Measurements from ENCODE around the gene FANCI. TPM values are rescaled to one million over a fixed set of nuclear protein-coding genes. Genes with fewer than 3 reads are reported as not detected.

FANCI gene
- total RNA-seq, 1 donor from 2014 or later = 9.1 TPM

- H3K36me3 ChIP-seq = peaks cover 0 to 49% of the 10 kb centered on the region in 2 donors
Observed at GRCh38 chr15:89196994-89197393, 46.8 kb upstream of the FANCI start.

DNA sequence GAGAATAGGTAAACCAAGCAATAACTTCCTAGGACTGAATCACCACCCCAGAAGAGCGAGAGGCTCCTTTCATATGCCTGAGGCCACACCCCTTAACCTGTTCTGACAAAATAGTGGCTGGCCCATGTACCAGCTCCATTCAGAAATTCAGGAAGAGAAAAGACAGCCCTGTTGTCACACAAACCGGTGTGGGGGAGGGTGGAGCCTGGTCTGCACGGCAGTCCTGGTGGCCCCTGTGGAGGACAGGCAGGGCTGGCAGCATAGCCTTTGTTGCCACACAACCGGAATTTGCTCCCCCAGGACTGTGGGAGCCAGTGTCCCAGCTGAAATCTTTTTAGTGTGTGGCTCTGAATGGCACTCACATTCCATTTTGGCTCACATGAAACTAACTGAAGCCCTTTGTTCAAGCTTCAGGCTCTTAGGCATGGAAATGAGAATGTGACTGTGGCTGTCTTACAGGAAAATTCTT lies 46.2 kb upstream of the FANCI start:
- H3K4me3 ChIP-seq = no peak overlapping the region
- TF ChIP-seq POLR2AphosphoS5 (IDR thresholded peaks at IDR 0.05; ENCODE audit: insufficient read depth in 1 of 2, low read depth in 1 of 2) (peak in 1 of 2 donors; percentile 79), POLR2A (IDR thresholded peaks at IDR 0.05) (no peak)
- peak overlapping the region; percentile 27 for H3K27ac ChIP-seq
- no peaks in the 10 kb centered on the region for H3K27me3 ChIP-seq
- H3K4me1 ChIP-seq = peaks cover 23% of the 10 kb centered on the region
- intact Hi-C loops (cut with DNase I) = loop anchor here (5.0 kb wide), 1 partner anchor 595 kb away; no protein-coding TSS in a partner anchor
- no peaks in the 10 kb centered on the region for H3K9me3 ChIP-seq
- DNase-seq (ENCODE audit: extremely low spot score in 2 of 2) = no peak
- H3K36me3 ChIP-seq = peaks cover 0 to 44% of the 10 kb centered on the region in 2 donors

More at GRCh38 chr15:89196994-89197393, 46.8 kb upstream of the FANCI start:
- H3K27me3 ChIP-seq = no peaks in the 10 kb centered on the region
- H3K9me3 ChIP-seq = no peaks in the 10 kb centered on the region
- H3K27ac ChIP-seq = peak overlapping the region; percentile 27
- intact Hi-C loops (cut with DNase I) = loop anchor here (5.0 kb wide), 1 partner anchor 595 kb away; no protein-coding TSS in a partner anchor
- H3K4me1 ChIP-seq = peaks cover 23% of the 10 kb centered on the region
- DNase-seq (ENCODE audit: extremely low spot score in 2 of 2) = no peak
- no peak overlapping the region for H3K4me3 ChIP-seq
- TF ChIP-seq POLR2AphosphoS5 (IDR thresholded peaks at IDR 0.05; ENCODE audit: insufficient read depth in 1 of 2, low read depth in 1 of 2) (no peak), POLR2A (IDR thresholded peaks at IDR 0.05) (no peak), CTCF (IDR thresholded peaks at IDR 0.05) (no peak)

DNA sequence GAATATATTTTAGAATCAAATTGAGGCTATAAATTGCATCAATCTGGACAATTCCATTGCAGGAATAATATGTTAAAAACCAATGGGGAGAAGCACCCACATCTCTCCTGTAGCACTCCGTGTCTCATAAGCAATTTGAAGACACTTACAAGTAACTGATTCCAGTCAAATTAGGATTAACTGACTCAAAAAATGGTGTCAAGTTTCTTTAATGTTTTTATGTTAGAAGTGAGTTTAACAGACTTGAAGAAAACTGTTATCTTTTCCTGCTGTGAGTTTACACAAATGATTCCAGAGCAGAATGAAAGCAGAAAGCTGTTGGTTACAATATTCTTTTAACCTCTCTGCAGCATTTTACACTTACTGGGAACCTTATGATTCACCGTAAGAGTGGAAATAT lies 45.6 kb upstream of the FANCI start:
- peaks cover 0 to 37% of the 10 kb centered on the region in 2 donors for H3K36me3 ChIP-seq
- TF ChIP-seq POLR2A (IDR thresholded peaks at IDR 0.05) = no peak
- no peak for TF ChIP-seq POLR2AphosphoS5 (IDR thresholded peaks at IDR 0.05; ENCODE audit: insufficient read depth in 1 of 2, low read depth in 1 of 2)
- TF ChIP-seq CTCF (IDR thresholded peaks at IDR 0.05) = no peak

GRCh38 chr15:89198934-89199333 lies 44.8 kb upstream of the FANCI start:
- Histone ChIP-seq H3K36me3 (peaks cover 0 to 30% of the 10 kb centered on the region in 2 donors), H3K9me3 (no peaks in the 10 kb centered on the region), H3K4me1 (peaks cover 23% of the 10 kb centered on the region), H3K27me3 (no peaks in the 10 kb centered on the region), H3K4me3 (no peak overlapping the region), H3K27ac (no peak overlapping the region)
- TF ChIP-seq CTCF (IDR thresholded peaks at IDR 0.05) = no peak
- no peak for TF ChIP-seq POLR2A (IDR thresholded peaks at IDR 0.05)
- no peak for TF ChIP-seq POLR2AphosphoS5 (IDR thresholded peaks at IDR 0.05; ENCODE audit: insufficient read depth in 1 of 2, low read depth in 1 of 2)
- intact Hi-C loops (cut with DNase I) = loop anchor here (5.0 kb wide), 1 partner anchor 597 kb away; no protein-coding TSS in a partner anchor
- no peak for DNase-seq (ENCODE audit: extremely low spot score in 2 of 2)

More for the DNA sequence above, 45.6 kb upstream of the FANCI start:
- Histone ChIP-seq H3K4me1 (peaks cover 23% of the 10 kb centered on the region), H3K27me3 (no peaks in the 10 kb centered on the region), H3K27ac (no peak overlapping the region), H3K9me3 (no peaks in the 10 kb centered on the region), H3K4me3 (no peak overlapping the region)
- no peak for DNase-seq (ENCODE audit: extremely low spot score in 2 of 2)
- intact Hi-C loops (cut with DNase I) = loop anchor here (5.0 kb wide), 1 partner anchor 596 kb away; no protein-coding TSS in a partner anchor

GRCh38 chr15:89199746-89200145 lies 44.0 kb upstream of the FANCI start:
- H3K36me3 ChIP-seq = peaks cover 0 to 22% of the 10 kb centered on the region in 2 donors
- no peak overlapping the region for H3K27ac ChIP-seq
- intact Hi-C loops (cut with DNase I) = loop anchor here (5.0 to 10.0 kb wide), 2 partner anchors 225 to 597 kb away; no protein-coding TSS in a partner anchor

More at GRCh38 chr15:89199746-89200145, 44.0 kb upstream of the FANCI start:
- H3K9me3 ChIP-seq = no peaks in the 10 kb centered on the region
- DNase-seq (ENCODE audit: extremely low spot score in 2 of 2) = no peak
- H3K4me1 ChIP-seq = peaks cover 23% of the 10 kb centered on the region
- H3K4me3 ChIP-seq = no peak overlapping the region
- TF ChIP-seq CTCF (IDR thresholded peaks at IDR 0.05) (no peak), POLR2A (IDR thresholded peaks at IDR 0.05) (no peak), POLR2AphosphoS5 (IDR thresholded peaks at IDR 0.05; ENCODE audit: insufficient read depth in 1 of 2, low read depth in 1 of 2) (no peak)
- H3K27me3 ChIP-seq = no peaks in the 10 kb centered on the region
